Gastroesophageal sphincter (tissue), 4 donors: ENCODE data around the gene TMEM14C. TPM values are rescaled to one million over a fixed set of nuclear protein-coding genes. Genes with fewer than 3 reads are reported as not detected.

Experiments used
- ATAC-seq: fragments of 150-250 bp; one replicate; pipeline ENCODE4 v1.9.1; 2016; ENCODE audit warnings: mild to moderate bottlenecking, moderate library complexity
- H3K27ac ChIP-seq, 4 donors: fragments of 200-600 bp; sonication (generic) in 3 of 4; 1 replicate in 3 of 4; 2 replicates in 1 of 4; pipeline ENCODE4 v1.5.1; 2016 to 2019
- H3K27me3 ChIP-seq: fragments of 200-600 bp; sonication (generic); one replicate; pipeline ENCODE4 v1.5.1; 2019
- H3K36me3 ChIP-seq, 2 donors: fragments of 200-600 bp; sonication (generic); one replicate each; pipeline ENCODE4 v1.5.1; 2019; ENCODE audit warnings: control low read depth in 1 of 2
- H3K4me1 ChIP-seq, 3 donors: fragments of 200-600 bp; sonication (generic); 1 replicate in 2 of 3; 2 replicates in 1 of 3; pipeline ENCODE4 v1.5.1; 2016 to 2019; ENCODE audit warnings: control low read depth in 2 of 3
- H3K4me3 ChIP-seq, 2 donors: fragments of 200-600 bp; sonication (generic); one replicate each; pipeline ENCODE4 v1.5.1; 2019; ENCODE audit warnings: mild to moderate bottlenecking in 1 of 2, moderate library complexity in 1 of 2
- H3K9me3 ChIP-seq, 3 donors: fragments of 200-600 bp; sonication (generic); one replicate each; pipeline ENCODE4 v1.5.1; 2017 to 2019; ENCODE audit warnings: control low read depth in 2 of 3
- EP300 ChIP-seq: sonication (generic); formaldehyde crosslinking; IDR thresholded peaks from one replicate; pipeline ENCODE4 v1.6.1; 2017; ENCODE audit warnings: antibody characterized with exemption, mild to moderate bottlenecking
- POLR2A ChIP-seq, 2 donors: fragments of 450-650 bp; IDR thresholded peaks; one replicate each; pipeline ENCODE4 v1.6.1; 2017; ENCODE audit warnings: antibody characterized with exemption in 2 of 2, mild to moderate bottlenecking in 2 of 2, moderate library complexity in 1 of 2
- POLR2AphosphoS5 ChIP-seq: sonication (generic); formaldehyde crosslinking; IDR thresholded peaks from one replicate; pipeline ENCODE4 v1.6.1; 2017; ENCODE audit warnings: antibody characterized with exemption
- WGBS, 2 donors: methylation state at CpG; one replicate each; pipeline ENCODE4 v1.1.5; 2018; ENCODE audit warnings: low coverage in 1 of 2; 5-methylcytosine and 5-hydroxymethylcytosine counted together
- total RNA-seq, 4 donors: library from RNA; depleted of rRNA; stranded (reverse); fragments of >200 nt; gene quantifications; one replicate each; pipeline ENCODE4 v1.1.0, GENCODE V29; 2016
- TF ChIP-seq, protein P1 (sequence below), 4 experiments: fragments of 200-600 bp in 2 of 4; fragments of 450-650 bp in 2 of 4; sonication (generic) in 1 of 4; IDR thresholded peaks; one replicate each; pipeline ENCODE4 v1.5.1; 2017 to 2019; ENCODE audit warnings: antibody characterized with exemption in 4 of 4, mild to moderate bottlenecking in 2 of 4, moderate library complexity in 2 of 4

Gene TMEM14C
- total RNA-seq, 4 donors from 2014 or later = 97.4 to 209 (median 150) TPM

DNA sequence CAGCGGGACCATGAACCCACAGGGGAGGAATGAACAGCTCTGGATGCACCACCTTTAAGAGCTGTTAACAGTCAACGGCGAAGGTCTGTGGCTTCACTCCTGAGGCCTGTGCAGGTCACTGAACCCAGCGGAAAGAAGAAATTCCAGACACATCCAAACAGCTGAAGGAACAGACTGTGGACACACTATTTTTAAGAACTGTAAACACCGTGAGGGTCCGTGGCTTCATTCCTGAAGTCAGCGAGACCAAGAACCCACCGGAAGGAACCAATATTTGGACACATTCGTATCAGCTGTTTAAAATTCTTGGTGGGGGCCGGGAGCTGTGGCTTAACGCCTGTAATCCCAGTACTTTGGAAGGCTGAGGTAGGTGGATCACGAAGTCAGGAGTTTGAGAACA is 19.4 kb downstream of the TMEM14C start:
- ATAC-seq = no peak
- TF ChIP-seq POLR2AphosphoS5 (no peak), POLR2A (IDR thresholded peaks at IDR 0.05) (no peak), EP300 (no peak)
- TF ChIP-seq, protein P1, sequence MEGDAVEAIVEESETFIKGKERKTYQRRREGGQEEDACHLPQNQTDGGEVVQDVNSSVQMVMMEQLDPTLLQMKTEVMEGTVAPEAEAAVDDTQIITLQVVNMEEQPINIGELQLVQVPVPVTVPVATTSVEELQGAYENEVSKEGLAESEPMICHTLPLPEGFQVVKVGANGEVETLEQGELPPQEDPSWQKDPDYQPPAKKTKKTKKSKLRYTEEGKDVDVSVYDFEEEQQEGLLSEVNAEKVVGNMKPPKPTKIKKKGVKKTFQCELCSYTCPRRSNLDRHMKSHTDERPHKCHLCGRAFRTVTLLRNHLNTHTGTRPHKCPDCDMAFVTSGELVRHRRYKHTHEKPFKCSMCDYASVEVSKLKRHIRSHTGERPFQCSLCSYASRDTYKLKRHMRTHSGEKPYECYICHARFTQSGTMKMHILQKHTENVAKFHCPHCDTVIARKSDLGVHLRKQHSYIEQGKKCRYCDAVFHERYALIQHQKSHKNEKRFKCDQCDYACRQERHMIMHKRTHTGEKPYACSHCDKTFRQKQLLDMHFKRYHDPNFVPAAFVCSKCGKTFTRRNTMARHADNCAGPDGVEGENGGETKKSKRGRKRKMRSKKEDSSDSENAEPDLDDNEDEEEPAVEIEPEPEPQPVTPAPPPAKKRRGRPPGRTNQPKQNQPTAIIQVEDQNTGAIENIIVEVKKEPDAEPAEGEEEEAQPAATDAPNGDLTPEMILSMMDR (IDR thresholded peaks at IDR 0.05) = no peak
- no peak overlapping the region for H3K27ac ChIP-seq
- peaks cover 0 to 26% of the 10 kb centered on the region in 2 donors for H3K36me3 ChIP-seq
- peaks cover 0 to 8% (median 0%) of the 10 kb centered on the region in 3 donors for H3K4me1 ChIP-seq
- no peak overlapping the region for H3K4me3 ChIP-seq
- H3K27me3 ChIP-seq = no peaks in the 10 kb centered on the region
- WGBS, 2 donors = 85 to 100% methylated on average over 6 to 10 of the region's 12 CpGs
- no peaks in the 10 kb centered on the region for H3K9me3 ChIP-seq

DNA sequence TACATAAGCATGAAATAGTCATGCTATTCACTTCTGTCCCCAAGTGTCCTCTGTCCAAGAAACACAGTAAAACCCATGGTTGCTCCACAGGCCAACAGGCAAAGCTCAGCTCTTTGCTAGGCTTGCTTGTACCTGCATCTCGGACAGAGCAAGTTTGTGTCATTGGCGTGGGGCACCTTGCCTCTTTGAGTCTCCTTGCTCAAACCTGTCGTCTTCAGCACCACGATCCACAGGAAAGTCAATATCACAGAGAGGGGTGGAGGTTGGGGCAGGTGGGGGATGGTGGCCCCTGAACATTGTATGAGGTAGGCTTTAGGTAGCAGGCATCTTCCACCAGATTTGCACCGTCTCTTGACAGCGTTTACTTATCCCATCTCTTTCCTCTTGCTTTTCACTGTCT is 20.6 kb downstream of the TMEM14C start:
- H3K27me3 ChIP-seq = no peaks in the 10 kb centered on the region
- H3K4me1 ChIP-seq = peaks cover 0 to 14% (median 3%) of the 10 kb centered on the region in 3 donors
- 73 to 80% methylated on average over 5 to 6 of the region's 6 CpGs for WGBS, 2 donors
- peaks cover 0 to 26% of the 10 kb centered on the region in 2 donors for H3K36me3 ChIP-seq
- H3K9me3 ChIP-seq = no peaks in the 10 kb centered on the region
- no peak for TF ChIP-seq EP300
- no peak for TF ChIP-seq POLR2A (IDR thresholded peaks at IDR 0.05)
- TF ChIP-seq, protein P1 (IDR thresholded peaks at IDR 0.05) = no peak
- no peak for TF ChIP-seq POLR2AphosphoS5
- no peak overlapping the region for H3K27ac ChIP-seq
- H3K4me3 ChIP-seq = no peak overlapping the region
- ATAC-seq = no peak

DNA sequence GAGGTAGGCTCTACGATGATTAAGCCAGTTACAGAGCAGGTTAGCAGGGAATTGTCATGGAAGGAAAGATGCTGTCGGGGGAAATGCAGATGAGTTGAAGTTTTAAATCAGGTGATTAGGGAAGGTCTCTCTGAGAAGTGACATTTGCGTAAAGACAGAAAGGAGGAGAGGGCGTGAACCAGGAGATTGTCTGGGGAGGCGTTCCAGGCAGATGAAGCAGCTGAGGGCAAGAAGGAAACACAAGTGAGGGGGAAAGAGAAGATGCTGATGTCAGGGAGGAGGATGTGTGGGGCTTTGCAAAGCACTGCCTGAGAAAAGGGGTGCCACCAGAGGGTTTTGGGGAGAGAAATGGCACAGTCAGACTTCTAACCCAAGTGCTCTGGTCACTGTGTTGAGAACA is 22.2 kb downstream of the TMEM14C start:
- no peaks in the 10 kb centered on the region for H3K9me3 ChIP-seq
- TF ChIP-seq POLR2AphosphoS5 = no peak
- TF ChIP-seq, protein P1 (IDR thresholded peaks at IDR 0.05) = no peak
- TF ChIP-seq POLR2A (IDR thresholded peaks at IDR 0.05) = no peak
- no peak for TF ChIP-seq EP300
- no peak overlapping the region for H3K4me3 ChIP-seq
- no peak for ATAC-seq
- H3K36me3 ChIP-seq = peaks cover 0 to 31% of the 10 kb centered on the region in 2 donors
- H3K27ac ChIP-seq = no peak overlapping the region
- H3K4me1 ChIP-seq = peaks cover 3 to 30% (median 16%) of the 10 kb centered on the region in 3 donors
- 62 to 71% methylated on average over 4 to 5 of the region's 5 CpGs for WGBS, 2 donors
- no peaks in the 10 kb centered on the region for H3K27me3 ChIP-seq

DNA sequence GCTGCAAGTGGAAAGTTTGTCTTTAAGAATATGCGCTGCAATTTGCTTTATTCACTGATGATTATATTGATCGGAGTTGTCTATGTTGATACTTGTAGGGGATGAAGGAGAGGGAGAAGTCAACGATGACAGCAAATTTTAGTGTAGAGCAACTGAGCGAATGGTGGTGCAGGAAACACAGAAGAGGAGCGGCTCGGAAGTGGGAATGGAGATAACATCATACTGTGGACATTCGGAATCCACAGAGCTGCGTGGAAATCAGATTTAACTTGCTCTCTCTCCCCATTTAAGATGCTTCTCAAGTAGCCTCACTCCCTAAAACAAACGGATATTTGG is 24.0 kb downstream of the TMEM14C start:
- no peak for ATAC-seq
- WGBS, 2 donors = 52 to 54% methylated on average over 9 of the region's 9 CpGs
- Histone ChIP-seq H3K27ac (peak overlapping the region; percentile 0 to 84 (median 77)), H3K4me1 (peaks cover 3 to 40% (median 16%) of the 10 kb centered on the region in 3 donors), H3K4me3 (peak overlapping the region; percentile 72), H3K36me3 (peaks cover 0 to 38% of the 10 kb centered on the region in 2 donors), H3K9me3 (no peaks in the 10 kb centered on the region), H3K27me3 (no peaks in the 10 kb centered on the region)
- TF ChIP-seq EP300 (no peak), POLR2A (IDR thresholded peaks at IDR 0.05) (no peak), POLR2AphosphoS5 (no peak)
- TF ChIP-seq, protein P1 (IDR thresholded peaks at IDR 0.05) = no peak

DNA sequence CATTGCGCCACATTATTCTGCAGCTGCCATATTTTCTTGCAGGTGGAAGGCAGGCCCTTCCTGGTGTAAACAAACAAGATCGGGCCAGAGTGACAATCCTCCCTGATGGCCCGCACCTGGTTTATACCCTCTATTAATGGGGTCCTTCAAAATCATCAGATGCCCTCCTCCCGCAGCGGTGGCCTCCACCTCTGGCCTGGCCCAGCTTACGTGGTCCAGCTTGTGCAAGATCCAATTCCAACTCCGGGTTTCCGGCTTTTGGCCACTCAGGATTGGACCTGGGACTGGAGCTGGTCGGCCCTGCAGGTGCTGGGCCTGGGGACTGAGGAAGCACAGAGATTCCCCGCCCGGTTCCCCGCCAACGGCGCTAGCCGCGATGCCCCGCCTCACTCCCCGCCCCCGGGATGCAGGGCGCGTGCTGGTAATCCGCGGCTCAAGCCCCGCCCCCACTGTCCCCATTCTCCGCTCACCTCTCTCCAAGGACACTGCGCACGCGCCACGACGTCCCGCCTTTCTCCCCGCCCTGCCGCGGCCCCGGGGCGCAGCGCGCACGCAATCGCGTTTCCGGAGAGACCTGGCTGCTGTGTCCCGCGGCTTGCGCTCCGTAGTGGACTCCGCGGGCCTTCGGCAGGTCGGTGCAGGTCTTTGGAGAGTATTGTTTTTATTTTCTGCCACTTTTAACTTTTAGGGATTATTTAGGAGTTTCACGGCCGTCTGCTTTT is 24.5 kb downstream of the TMEM14C start, which contains the start of gene TMEM14B:
TSS of gene TMEM14B (plus strand) at position 555 of the 722 bp plus-strand sequence. CDS start 1,441 bp downstream, outside the sequence.
- Histone ChIP-seq H3K4me1 (peaks cover 3 to 40% (median 16%) of the 10 kb centered on the region in 3 donors), H3K9me3 (no peaks in the 10 kb centered on the region), H3K4me3 (peak within 1 kb of the TSS; percentile 72), H3K27ac (peak within 1 kb of the TSS; percentile 52 to 84 (median 77)), H3K36me3 (peaks cover 0 to 38% of the 10 kb centered on the region in 2 donors), H3K27me3 (no peaks in the 10 kb centered on the region)
- WGBS, 2 donors = 1 to 33% methylated on average over 2 to 28 of the region's 52 CpGs
- no peak for TF ChIP-seq EP300
- TF ChIP-seq, protein P1 (IDR thresholded peaks at IDR 0.05) = no peak
- peak; percentile 91 for TF ChIP-seq POLR2AphosphoS5
- TF ChIP-seq POLR2A (IDR thresholded peaks at IDR 0.05) = peak; percentile 52 to 79
- peak; percentile 99 for ATAC-seq
